GM12872 (cell line): ENCODE results near the gene ADRM1.

Source experiments
- CTCF ChIP-seq: IDR thresholded peaks from 3 replicates; pipeline ENCODE4 v1.5.1; 2011; ENCODE audit warnings: low read depth, mild to moderate bottlenecking, low read length, moderate library complexity; ENCODE audit not compliant: insufficient read depth

ADRM1 gene

GRCh38 chr20:62325172-62325905, 22.5 kb downstream of the ADRM1 start:
- TF ChIP-seq CTCF = no peak

- TF ChIP-seq CTCF = no peak
Observed at GRCh38 chr20:62326559-62326958, 23.8 kb downstream of the ADRM1 start.

- TF ChIP-seq CTCF = no peak
Observed at GRCh38 chr20:62326959-62327725, 24.3 kb downstream of the ADRM1 start.

DNA sequence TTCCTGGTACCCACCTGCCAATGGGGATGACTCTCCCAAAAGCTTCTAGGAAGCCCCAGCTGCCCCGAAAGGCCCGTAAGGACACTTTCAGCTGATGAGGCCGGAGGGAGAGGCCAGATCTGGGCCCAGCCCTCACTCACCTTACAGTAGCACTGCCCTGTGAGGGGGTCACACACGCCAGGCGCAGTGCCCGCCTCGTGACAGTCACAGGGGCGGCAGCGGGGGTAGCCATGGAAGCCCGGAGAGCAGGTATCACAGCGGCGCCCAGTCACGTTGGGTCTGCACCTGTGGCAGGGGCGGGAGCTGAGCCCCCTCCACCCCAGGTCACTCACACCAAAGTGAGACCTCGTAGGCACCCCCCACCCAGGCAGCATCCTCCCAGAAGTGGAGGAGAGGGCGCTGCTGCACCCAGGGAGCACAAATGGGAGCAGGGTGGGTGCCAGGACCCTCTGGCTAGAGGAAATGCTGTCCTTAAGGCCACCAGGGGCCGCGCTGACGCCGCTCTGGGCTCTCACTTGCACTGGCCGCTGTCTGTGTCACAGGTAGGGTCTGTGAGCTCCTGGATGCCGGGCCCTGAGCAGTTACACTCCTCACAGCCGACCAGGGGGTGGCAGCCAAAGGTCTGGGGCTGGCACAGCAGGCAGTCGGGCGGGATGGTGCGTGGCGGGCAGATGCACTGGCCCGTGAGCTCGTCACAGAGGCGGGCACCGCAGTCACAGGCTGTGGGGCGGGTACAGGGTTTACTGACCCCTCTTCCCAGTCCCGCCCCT, 25.1 kb downstream of the ADRM1 start:
- TF ChIP-seq CTCF = no peak

DNA sequence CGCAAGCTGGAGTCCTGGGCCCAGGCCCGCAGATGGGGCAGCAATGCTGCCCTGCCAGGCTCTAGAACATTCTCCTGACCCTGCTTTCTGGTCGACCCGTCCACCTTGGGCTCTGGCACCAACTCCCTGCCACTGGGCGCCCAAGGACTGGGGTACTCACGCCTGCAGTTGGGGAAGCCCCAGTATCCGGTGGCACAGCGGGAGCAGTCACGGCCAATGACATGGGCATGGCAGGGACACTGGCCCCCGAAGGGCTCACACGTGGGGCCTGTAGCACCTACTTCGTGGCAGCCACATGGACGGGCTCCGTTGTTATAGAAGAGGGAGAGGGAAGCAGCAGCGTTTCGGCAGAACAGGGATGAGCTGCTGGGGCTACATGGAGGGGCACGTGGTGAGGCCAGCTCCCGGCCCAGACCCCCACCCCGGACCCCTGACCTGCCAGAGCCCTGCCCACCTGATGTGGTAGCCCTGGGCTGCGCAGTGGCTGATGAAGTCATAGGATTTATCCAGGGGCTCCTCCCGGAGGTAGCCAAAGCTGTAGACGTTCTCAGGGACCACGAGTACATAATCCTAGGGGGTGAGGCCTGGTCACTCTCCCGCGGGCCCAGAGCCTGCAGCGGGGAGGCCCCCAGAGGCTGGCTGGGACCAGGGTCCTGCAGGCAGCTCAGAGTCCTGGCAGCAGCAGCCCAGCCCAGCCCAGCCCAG, 26.0 kb downstream of the ADRM1 start:
- TF ChIP-seq CTCF = no peak

- TF ChIP-seq CTCF = no peak
Observed at GRCh38 chr20:62329389-62330377, 26.9 kb downstream of the ADRM1 start.
